ENCODE measurements around the gene ADAMTSL1. TPM values are rescaled to one million over a fixed set of nuclear protein-coding genes. Genes with fewer than 3 reads are reported as not detected.

ADAMTSL1 gene
- total and polyA plus RNA-seq, 9 of the 15 experiments (the other 6 are each of a cell fraction or from before 2014, with no cell fraction given), result 0.01 TPM; not detected in 8

DNA sequence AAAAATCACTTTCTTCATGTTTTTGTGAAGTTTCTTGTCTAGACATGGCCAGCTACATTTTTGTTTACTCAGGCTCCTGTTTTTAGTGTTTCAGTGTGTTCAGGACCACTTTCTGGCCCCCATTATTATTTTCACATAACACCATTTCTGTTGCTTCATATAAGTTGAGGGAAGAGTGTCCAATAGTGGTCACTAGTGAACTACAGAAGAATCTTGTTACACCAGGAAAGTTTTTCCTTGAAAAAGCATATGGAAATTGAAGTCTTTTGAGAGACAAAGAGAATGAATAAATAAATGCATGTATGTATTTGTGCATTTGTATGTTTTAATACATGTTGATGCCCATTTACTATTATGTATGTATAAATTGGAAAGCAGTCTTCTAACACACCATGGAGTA, 3.8 kb downstream of the ADAMTSL1 start:
- FAIRE-seq, result no peak
- no peaks in the 10 kb centered on the region for H3K27me3 ChIP-seq (ENCODE audit: control insufficient read depth in 2 of 2, insufficient read depth in 2 of 2, low read length in 2 of 2)
- intact Hi-C loops (cut with micrococcal nuclease), result no loop called here
- no peak overlapping the region for H3K4me3 ChIP-seq
- H3K9me1 ChIP-seq (ENCODE audit: control insufficient read depth, insufficient read depth, low read length), result no peaks in the 10 kb centered on the region
- H3K36me3 ChIP-seq (ENCODE audit: control insufficient read depth, insufficient read depth, low read length), result no peaks in the 10 kb centered on the region
- CTCF ChIA-PET (ENCODE audit: low intra/inter-chr PET ratio), result no interaction called here
- no peak overlapping the region for H3K9ac ChIP-seq (ENCODE audit: insufficient read depth in 1 of 2, low read depth in 2 of 2, low read length in 2 of 2)
- H3K9me3 ChIP-seq (replicated peaks; ENCODE audit: control insufficient read depth, insufficient read depth, low read depth, low read length), result no peaks in the 10 kb centered on the region
- H3K4me1 ChIP-seq (replicated peaks in 1 of 2; ENCODE audit: control insufficient read depth in 2 of 2, insufficient read depth in 2 of 2, low read length in 2 of 2), result no peaks in the 10 kb centered on the region
- H3K4me2 ChIP-seq (ENCODE audit: insufficient read depth, low read length), result no peak overlapping the region
- no peak for TF ChIP-seq COPS2 (conservative IDR thresholded peaks at IDR 0.05)
- TF ChIP-seq ERF (CRISPR knock-in tag; IDR thresholded peaks at IDR 0.05), result no peak
- no peak for TF ChIP-seq C11orf30 (IDR thresholded peaks at IDR 0.05; ENCODE audit: low read depth)
- TF ChIP-seq HEY1 (CRISPR knock-in tag; IDR thresholded peaks at IDR 0.05; ENCODE audit: borderline replicate concordance), result no peak
- no peak for TF ChIP-seq HDAC8 (tag; IDR thresholded peaks at IDR 0.05)
- no peak overlapping the region for H3K27ac ChIP-seq (ENCODE audit: extremely low read depth, low read depth, low read length)
- no peaks in the 10 kb centered on the region for H3K79me2 ChIP-seq (ENCODE audit: control insufficient read depth, insufficient read depth, low read length)
- BruUV-seq (replicated peaks), result no TSS peak
- no peak overlapping the region for H2AFZ ChIP-seq (ENCODE audit: low read depth, low read length)
- no peaks in the 10 kb centered on the region for H4K20me1 ChIP-seq (replicated peaks; ENCODE audit: control insufficient read depth, insufficient read depth, low read length)
- DNase-seq (ENCODE audit: extremely low read depth in 1 of 4, low spot score in 3 of 4), result no peak
- in situ Hi-C loops (cut with MboI), result no loop called here
- POLR2A ChIA-PET, result no interaction called here
- ATAC-seq, result no peak

DNA sequence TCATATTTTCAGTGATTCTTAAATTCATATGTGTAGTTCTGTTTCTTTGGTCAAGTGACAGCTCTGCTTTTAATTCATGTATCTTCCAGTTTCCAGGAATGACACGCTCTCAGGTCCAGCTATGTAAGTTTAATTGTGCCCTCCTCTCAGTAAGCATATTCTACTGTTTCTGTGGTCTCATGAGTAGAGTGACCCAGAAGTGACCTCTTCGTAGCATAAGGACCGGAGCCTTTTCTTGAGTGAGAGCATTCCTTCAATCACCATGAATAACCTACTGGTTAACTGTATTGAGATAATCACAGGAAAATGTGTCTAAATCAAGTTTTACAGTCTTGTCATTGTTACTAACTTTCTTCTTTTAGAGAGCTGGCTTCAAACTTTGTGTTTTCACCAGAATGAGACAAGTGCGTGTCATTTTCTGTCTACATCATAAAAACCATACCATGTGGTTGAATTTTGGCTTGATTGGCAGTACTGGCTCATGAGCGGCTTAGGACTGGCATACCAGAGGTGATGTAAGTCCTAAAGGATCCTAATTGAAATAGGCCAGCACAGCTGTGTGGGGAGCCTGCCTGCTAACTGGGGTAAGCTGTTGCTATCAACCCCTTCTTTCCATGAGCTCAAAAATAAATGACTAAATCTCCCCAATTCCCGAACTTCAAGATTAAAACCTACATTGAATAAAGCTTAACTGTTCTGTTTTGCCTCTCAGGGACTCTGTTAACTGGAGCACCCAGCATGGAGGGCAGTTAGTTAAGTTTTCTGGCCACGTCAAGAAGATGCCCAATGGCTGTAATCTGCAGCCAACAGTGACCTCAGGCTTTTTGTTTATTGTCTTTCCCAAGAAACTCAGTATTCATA, 4.8 kb downstream of the ADAMTSL1 start:
- Histone ChIP-seq H3K27me3 (ENCODE audit: control insufficient read depth in 2 of 2, insufficient read depth in 2 of 2, low read length in 2 of 2) (no peaks in the 10 kb centered on the region), H3K4me3 (no peak overlapping the region), H2AFZ (ENCODE audit: low read depth, low read length) (no peak overlapping the region), H3K36me3 (ENCODE audit: control insufficient read depth, insufficient read depth, low read length) (no peaks in the 10 kb centered on the region), H3K79me2 (ENCODE audit: control insufficient read depth, insufficient read depth, low read length) (no peaks in the 10 kb centered on the region), H3K27ac (ENCODE audit: extremely low read depth, low read depth, low read length) (no peak overlapping the region), H4K20me1 (replicated peaks; ENCODE audit: control insufficient read depth, insufficient read depth, low read length) (no peaks in the 10 kb centered on the region), H3K9ac (ENCODE audit: insufficient read depth in 1 of 2, low read depth in 2 of 2, low read length in 2 of 2) (no peak overlapping the region), H3K4me1 (replicated peaks in 1 of 2; ENCODE audit: control insufficient read depth in 2 of 2, insufficient read depth in 2 of 2, low read length in 2 of 2) (no peaks in the 10 kb centered on the region), H3K9me3 (replicated peaks; ENCODE audit: control insufficient read depth, insufficient read depth, low read depth, low read length) (no peaks in the 10 kb centered on the region), H3K4me2 (ENCODE audit: insufficient read depth, low read length) (no peak overlapping the region), H3K9me1 (ENCODE audit: control insufficient read depth, insufficient read depth, low read length) (no peaks in the 10 kb centered on the region)
- 0% methylated on average over 7 of the region's 7 CpGs for WGBS (ENCODE audit: insufficient coverage, low coverage, missing lambda C conversion rate)
- no peak for FAIRE-seq
- ChIA-PET POLR2A (no interaction called here), CTCF (ENCODE audit: low intra/inter-chr PET ratio) (no interaction called here)
- in situ Hi-C loops (cut with MboI) (no loop called here), intact Hi-C loops (cut with micrococcal nuclease) (no loop called here)
- no TSS peak for BruUV-seq (replicated peaks)
- DNase-seq (ENCODE audit: extremely low read depth in 1 of 4, low spot score in 3 of 4), result no peak
- no peak for ATAC-seq
- no peak for TF ChIP-seq ZNF445 (CRISPR knock-in tag; IDR thresholded peaks at IDR 0.05; ENCODE audit: low read depth)
- TF ChIP-seq, protein P1, sequence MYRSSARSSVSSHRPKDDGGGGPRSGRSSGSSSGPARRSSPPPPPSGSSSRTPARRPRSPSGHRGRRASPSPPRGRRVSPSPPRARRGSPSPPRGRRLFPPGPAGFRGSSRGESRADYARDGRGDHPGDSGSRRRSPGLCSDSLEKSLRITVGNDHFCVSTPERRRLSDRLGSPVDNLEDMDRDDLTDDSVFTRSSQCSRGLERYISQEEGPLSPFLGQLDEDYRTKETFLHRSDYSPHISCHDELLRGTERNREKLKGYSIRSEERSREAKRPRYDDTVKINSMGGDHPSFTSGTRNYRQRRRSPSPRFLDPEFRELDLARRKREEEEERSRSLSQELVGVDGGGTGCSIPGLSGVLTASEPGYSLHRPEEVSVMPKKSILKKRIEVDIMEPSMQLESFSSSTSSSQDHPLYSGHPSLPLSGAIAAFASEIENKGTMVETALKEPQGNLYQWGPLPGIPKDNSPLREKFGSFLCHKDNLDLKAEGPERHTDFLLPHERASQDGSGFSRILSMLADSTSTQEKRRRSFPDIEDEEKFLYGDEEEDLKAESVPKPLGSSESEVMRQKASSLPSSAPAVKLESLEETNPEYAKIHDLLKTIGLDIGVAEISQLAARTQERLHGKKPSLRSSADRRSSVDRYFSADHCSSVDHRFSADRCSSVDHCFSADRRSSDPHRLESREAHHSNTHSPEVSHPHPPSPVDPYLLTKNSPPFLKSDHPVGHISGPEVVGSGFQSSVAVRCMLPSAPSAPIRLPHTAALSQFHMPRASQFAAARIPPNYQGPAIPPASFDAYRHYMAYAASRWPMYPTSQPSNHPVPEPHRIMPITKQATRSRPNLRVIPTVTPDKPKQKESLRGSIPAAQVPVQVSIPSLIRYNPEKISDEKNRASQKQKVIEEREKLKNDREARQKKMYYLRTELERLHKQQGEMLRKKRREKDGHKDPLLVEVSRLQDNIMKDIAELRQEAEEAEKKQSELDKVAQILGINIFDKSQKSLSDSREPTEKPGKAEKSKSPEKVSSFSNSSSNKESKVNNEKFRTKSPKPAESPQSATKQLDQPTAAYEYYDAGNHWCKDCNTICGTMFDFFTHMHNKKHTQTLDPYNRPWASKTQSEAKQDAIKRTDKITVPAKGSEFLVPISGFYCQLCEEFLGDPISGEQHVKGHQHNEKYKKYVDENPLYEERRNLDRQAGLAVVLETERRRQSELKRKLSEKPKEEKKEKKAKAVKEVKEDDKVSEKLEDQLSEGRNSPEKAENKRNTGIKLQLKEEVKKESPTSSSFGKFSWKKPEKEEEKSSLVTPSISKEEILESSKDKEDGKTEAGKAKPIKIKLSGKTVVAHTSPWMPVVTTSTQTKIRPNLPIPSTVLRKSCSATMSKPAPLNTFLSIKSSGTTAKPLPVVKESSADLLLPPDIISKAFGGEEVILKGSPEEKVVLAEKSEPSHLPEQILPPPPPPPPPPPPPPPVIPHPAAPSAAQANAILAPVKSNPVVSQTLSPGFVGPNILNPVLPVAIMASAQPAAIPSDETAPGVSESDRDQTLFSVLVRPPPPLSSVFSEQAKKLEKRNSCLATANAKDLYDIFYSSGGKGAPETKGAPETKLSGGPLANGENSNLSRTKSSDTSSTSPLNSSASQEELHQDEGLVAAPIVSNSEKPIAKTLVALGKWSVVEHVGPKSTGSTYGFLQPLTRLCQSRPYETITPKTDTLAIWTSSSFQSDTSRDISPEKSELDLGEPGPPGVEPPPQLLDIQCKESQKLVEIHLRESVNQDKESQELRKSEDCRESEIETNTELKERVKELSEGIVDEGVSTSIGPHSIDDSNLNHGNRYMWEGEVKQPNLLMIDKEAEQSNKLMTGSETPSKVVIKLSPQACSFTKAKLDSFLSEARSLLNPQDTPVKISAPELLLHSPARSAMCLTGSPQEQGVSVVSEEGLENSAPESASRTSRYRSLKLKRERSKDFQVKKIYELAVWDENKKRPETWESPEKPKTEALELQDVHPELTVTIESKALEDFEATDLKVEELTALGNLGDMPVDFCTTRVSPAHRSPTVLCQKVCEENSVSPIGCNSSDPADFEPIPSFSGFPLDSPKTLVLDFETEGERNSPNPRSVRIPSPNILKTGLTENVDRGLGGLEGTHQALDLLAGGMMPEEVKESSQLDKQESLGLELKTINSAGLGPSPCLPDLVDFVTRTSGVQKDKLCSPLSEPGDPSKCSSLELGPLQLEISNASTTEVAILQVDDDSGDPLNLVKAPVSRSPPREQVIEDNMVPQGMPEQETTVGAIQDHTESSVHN (IDR thresholded peaks at IDR 0.05; ENCODE audit: borderline replicate concordance in 1 of 2, low read depth in 1 of 2), result no peak

All from K562 (cell line).